Fibroblast of skin of right quadriceps (primary cell): ENCODE data around the gene CDRT4.
"Not testable (repeated sequence)": the region's sequence is repeated elsewhere in the genome, so short reads cannot be mapped to it uniquely, and the experiment has no call there.

Source experiments
- DNase-seq: peaks from one replicate; pipeline ENCODE4 v3.0.0-alpha.2; 2013

CDRT4 gene

GRCh38 chr17:15467592-15467991 lies at the start of gene CDRT4:
TSS of gene CDRT4 (minus strand) at chr17:15467621. CDS start at chr17:15440238, 27,383 bp downstream.
- no peak for DNase-seq

DNA sequence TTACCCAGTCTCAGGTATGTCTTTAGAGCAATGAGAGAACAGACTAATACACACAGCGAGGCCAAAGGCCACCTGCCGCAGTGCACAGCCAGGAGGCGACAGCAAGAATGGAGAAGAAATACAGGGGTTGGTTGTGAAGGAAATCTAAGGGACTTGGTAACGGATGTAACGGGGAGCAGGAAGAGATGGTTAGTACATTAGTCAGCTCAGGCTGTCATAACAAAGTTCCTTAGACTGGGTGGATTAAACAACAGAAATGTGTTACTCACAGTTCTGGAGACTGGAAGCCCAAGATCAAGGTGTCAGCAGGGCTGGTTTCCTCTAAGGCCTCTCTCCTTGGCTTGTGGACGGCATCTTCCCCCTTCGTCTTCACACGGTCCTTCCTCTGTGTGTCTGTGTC lies 48.7 kb upstream of the CDRT4 start:
- DNase-seq = peak; percentile 37

DNA sequence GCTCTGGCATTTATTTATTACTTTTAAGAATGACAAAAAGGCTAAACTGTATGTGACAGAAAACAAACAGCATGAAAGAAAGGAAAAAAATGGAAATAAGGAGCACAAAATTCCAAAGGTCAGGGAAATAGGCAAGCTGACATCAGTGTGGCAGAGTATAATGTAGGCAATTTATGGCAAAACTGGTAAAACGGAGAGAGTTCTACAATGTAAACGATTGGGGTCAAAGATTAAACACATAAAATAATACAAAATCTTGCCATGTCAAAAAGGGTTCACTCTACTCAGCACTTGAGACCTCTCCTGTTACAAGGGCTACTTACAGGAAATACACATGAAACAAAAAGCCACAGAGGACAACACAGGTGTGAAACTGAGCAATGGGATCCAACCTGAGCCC lies 47.0 kb upstream of the CDRT4 start:
- DNase-seq = no peak

GRCh38 chr17:15513856-15514459 lies 46.5 kb upstream of the CDRT4 start:
- no peak for DNase-seq

GRCh38 chr17:15513058-15513791 lies 45.8 kb upstream of the CDRT4 start:
- DNase-seq = peak; percentile 41

DNA sequence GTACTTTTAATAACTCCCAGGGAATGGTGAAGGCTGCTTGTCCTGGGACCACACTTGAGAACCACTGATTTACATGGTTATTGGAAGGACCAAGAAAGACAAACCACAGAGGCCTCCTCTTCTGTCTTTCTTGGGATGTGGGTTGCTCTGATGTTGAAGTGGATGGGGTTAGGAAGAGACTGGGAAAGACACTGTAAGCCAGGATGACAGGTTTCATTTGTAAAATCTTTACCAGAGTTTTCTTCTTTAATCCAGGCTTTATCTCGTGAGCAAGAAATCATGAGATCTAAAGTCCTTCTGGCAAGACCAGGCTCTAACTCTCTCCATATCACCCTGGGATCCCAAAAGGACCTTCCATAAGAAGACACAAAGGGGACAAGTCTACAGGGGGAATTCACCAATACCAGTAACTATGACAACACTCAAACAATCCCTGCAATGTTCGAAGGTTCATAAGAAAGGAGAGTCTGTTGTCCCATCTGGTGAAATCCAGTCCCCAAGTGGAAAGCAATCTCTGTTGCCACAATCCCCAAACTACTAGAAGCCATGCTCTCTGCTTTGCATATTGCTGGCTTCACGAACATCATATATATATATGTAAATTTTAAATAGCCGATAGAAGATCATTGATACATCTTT lies 44.8 kb upstream of the CDRT4 start:
- DNase-seq = no peak

GRCh38 chr17:15511142-15511541 lies 43.7 kb upstream of the CDRT4 start:
- no peak for DNase-seq

DNA sequence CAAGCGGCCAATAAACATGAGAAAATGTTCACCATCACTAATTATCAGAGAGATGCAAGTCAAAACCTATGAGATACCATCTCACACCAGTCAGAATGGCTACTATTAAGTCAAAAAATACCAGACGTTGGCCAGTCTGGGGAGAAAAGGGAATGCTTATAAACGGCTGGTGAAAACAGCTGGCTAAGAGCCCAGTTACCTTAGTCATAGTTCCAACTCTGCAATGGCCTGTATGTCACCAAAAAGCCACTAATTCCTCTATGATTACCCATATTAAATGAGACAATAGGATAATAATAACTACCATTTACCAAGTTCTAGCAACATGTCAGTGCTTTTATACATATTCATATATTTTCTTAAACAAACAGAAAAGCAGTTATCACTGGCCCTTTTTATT lies 42.9 kb upstream of the CDRT4 start:
- DNase-seq = peak; percentile 79

- DNase-seq = no peak
These were observed 41.7 kb upstream of the CDRT4 start for GRCh38 chr17:15509095-15509494.

DNA sequence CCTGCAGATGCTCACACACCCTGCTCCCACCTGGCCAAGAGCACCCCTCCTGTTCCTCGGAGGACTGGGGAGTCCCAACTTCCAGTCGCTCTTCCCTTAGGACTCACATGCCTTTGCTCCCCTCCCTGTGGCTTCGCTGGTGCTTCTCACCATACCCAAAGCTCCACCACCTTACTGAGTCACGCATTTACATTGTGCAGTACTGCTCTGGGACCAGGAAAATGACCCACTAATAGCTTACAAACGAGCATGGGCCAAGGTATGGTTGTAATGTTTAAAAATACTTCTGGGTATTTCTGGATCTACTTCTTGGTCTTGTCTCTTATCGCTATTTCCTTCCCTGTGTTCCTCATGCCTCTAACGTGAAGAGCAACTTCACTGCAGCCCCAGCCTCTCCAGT lies 41.0 kb upstream of the CDRT4 start:
- no peak for DNase-seq

GRCh38 chr17:15507896-15508295 lies 40.5 kb upstream of the CDRT4 start:
- no peak for DNase-seq

DNA sequence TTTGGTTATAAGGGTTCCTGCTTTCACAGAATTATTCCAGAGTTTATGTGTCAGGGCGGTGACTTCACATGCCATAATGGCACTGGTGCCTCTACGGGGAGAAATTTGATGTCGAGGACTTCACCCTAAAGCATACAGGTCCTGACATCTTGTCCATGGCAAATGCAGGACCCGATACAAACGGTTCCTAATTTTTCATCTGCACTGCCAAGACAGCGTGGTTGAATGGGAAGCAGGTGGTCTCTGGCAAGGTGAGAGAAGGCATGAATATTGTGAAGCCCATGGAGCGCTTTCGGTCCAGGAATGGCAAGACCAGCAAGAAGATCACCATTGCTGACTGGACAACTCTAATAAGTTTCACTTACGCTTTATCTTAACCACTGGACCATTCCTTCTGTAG lies 39.6 kb upstream of the CDRT4 start:
- DNase-seq = no peak

DNA sequence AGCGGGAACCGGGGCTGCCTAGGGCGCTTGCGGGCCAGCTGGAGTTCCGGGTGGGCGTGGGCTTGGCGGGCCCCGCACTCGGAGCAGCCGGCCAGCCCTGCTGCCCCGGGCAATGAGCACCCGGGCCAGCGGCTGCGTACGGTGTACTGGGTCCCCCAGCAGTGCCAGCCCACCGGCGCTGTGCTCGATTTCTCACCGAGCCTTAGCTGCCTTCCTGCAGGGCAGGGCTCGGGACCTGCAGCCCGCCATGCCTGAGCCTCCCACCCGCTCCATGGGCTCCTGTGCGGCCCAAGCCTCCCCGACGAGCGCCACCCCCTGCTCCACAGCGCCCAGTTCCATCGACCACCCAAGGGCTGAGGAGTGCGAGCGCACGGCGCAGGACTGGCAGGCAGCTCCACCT lies 38.3 kb upstream of the CDRT4 start:
- DNase-seq = not testable (repeated sequence)

DNA sequence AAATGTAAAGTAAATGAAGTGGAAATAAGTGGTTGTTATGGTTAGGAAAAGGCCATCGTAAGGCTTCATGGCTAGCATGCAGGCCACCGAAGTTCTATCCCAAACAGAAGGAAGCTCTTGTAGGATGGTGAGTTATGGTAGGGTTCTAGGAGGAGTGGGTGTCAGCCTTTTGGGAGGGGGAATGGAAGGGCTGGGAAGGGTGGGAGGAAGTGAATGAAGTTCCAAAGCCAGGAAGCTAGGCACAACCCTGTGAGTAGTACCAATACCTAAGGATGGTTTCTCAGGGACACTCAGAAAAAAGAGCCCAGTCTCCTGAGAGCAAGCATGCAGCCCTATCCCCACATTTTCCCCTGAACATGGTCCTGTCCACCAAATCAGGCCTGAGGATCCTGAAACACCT lies 36.3 kb upstream of the CDRT4 start:
- no peak for DNase-seq

DNA sequence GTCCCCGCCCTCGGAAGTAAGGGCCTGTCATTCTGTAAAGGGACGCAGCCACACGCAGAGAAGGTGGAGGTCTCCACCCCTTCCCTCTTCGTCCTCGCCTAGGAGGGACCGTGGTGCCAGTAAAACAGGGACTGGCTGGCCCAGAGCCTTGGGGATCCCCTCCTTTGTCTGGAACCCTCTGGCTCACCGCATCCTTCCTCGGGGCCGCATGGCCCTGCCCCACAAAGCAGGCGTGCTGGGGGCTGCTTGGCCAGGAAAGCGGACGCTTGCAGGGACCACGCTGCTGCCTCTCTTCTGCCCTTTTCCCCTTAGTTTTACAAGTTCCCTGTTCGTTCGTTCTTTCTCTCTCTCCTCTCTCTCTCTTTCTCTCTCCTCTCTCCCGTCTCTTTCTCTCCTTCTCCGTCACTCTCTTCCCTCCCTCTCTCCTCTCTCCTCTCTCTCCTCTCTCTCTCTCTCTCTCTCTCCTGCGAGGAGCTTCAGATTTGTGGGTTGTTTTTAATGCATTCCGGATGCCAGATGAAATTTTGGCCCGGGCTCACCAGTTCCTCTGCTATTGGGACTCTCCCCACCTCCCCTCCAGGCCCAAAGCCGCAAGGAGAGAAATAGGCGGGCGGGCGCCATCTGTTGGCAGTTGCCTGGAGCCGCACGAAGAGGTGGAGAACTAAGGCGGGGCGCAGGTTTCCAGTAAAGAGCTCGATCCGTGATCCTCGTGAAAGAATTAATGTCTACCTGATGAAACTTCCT lies 35.1 kb upstream of the CDRT4 start:
- peak; percentile 97 for DNase-seq

GRCh38 chr17:15501793-15502192 lies 34.4 kb upstream of the CDRT4 start:
- DNase-seq = no peak

DNA sequence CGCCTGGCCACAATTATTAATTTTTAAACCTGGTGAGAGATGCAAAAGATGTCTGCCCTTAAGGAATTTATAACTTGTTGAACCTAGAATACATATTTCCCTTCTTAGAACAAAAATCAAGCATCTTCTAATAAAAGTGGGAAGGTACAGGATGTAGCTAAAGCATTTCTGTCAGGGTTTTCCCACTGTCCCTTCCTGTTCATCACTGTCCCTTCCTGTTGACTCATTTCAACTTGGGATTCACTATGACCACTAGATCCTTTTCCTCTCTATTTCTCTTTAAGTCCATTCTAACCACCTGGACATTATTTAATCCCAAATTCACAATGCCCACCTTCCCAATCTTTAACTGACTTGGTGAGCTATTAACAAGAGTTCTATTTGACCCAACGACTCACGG lies 33.9 kb upstream of the CDRT4 start:
- no peak for DNase-seq

GRCh38 chr17:15498107-15498506 lies 30.7 kb upstream of the CDRT4 start:
- no peak for DNase-seq

DNA sequence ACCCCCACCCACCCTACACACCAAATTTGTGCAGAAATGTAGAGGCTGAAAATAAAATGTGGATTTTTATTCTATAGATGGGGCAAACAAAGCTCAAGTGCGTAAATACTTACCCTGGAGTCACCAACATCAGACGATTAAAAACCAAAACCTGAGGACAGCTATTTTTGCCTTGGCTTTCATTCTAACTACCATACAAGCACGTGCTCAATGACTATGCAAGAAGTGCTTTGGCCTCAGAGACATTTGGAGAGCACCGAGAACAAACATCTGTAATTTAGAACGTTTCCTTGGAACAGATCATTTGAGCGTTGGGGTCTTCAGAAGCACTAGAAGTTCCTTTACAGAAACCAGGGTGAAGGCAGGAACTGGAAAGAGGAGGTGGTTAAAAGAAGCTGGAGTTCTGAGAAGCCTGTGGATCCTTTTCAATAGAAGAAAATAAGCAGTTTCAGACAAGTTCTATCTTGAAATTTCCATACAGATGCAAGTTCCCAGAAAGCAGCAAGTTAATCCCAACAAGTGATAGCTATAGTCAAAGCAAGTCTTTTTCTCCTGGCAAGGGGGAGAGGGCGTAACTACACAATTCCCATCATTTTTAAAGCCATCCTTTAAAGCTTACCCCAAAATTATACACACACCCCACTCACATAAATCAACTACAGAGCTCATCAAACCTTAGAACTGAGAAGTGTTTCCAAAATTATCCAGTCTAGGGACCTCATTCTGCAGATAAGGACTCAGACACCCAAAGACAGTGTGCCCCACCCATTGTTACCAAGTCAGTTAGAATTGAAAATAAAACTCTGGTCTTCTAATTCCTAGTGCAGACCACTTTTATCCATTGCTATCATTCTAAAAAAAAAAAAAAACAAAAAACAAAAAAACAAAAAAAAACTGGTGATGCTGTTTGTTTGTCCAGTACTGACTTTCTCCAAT lies 29.6 kb upstream of the CDRT4 start:
- DNase-seq = no peak

DNA sequence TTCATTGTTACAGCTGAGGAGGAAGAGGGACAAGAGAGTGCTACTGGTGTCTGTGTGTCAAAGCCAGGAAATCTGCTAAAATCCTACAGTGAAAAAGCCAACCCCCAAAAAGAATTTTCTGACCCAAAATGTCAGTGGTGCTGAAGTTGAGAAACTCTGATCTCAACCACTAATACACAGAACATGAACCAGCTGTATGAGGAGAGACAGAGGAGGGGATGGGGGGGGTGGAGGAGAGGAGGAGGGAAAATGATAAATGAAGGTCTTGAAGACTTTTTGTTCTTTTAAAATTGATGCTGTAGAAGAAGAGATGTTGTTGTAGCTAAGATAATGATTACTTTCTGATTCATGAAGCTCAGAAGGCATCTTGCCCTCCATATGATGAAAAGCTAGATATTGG lies 27.4 kb upstream of the CDRT4 start:
- DNase-seq = no peak

- no peak for DNase-seq
These were observed 26.2 kb upstream of the CDRT4 start for GRCh38 chr17:15493693-15494035.
